IPS-18c (cell line): ENCODE data around the gene SLC37A4.
"Not testable (repeated sequence)": the region's sequence is repeated elsewhere in the genome, so short reads cannot be mapped to it uniquely, and the experiment has no call there.

Experiments used
- H3K4me3 ChIP-seq: 2 replicates; pipeline ENCODE4 v1.7.0; 2013; ENCODE audit warnings: low read depth, mild to moderate bottlenecking, low read length, moderate library complexity; ENCODE audit not compliant: insufficient read depth
- H3K9me3 ChIP-seq: one replicate; pipeline ENCODE4 v1.6.1; 2013; ENCODE audit warnings: mild to moderate bottlenecking, low read length, moderate library complexity; ENCODE audit not compliant: control insufficient read depth, insufficient read depth

Gene SLC37A4

DNA sequence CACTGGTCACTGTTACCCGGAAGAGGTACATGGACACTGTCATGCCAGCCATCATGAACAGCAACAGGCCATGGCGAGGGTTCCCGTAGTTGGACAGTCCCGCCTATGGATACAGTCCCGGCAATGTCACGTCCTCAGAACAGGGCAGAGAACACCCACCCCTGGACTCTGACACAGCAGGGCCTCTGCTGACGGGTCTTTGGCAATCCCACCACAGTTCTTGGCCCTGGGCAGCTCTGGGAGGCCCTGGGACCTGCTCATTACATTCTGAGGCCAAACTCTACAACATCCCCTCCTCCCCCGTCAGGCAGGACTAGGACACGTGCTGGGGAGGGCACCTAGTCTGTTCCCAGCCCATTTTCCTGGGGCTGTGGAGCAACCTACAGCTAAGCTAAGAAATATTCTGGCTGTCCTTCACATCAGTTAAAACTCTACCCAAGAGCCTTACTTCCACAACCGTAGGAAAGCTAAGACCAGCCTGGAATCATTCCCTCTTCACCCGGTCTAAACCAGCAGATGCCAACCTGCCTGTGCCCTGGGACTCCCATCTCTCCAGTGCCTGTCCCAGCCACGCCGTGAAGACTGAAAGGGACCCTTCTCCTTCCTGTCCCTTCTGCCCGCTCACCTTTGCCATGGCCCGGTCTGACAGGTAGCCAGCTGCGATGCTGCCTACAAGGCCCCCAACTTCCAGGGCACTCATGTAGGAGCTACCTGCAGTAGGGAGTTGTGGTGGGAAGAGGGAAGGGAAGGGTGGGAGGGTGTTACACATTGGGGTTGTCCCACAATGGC, 4.5 kb downstream of the SLC37A4 start:
- Histone ChIP-seq H3K9me3 (no peaks in the 10 kb centered on the region), H3K4me3 (no peak overlapping the region)

DNA sequence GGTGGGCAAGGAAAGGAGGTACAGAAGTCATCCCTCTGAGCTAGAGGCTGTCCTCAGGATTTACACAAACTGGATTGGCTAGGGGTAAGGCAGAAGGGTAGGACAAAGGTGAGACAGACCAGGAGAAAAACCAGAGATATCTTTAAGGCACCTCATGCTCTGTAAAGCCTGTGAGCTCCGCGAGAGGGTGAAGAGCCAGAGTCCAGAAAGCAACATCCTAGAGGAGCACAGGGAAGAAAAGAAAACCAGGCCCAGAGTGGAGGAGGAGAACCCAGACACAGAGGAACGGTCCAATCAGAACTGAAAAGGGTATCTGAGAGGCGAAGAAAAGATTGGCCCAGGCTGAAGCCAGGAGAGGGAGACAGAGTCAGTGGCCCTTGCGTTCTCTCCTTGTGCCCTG, 5.1 kb downstream of the SLC37A4 start:
- H3K9me3 ChIP-seq: no peaks in the 10 kb centered on the region
- H3K4me3 ChIP-seq: no peak overlapping the region

DNA sequence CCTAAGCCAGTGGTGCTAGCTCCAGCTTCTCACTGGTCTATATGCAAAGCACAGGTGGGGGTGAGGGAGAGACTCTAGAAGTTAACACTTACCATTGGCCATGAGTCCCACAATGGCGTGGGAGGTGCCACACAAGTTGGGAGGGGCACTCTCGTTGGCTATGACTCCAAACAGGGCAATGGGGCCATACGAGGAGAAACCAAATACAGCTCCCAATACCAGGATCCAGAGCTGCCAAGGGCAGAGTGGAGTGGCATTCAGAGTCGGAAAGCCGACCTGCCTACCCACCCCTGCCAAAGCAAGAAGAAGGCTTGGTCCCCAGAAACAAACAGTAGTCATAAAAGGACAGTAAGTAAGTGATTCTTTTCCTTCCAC, 5.6 kb downstream of the SLC37A4 start:
- Histone ChIP-seq H3K9me3 (no peaks in the 10 kb centered on the region), H3K4me3 (no peak overlapping the region)

DNA sequence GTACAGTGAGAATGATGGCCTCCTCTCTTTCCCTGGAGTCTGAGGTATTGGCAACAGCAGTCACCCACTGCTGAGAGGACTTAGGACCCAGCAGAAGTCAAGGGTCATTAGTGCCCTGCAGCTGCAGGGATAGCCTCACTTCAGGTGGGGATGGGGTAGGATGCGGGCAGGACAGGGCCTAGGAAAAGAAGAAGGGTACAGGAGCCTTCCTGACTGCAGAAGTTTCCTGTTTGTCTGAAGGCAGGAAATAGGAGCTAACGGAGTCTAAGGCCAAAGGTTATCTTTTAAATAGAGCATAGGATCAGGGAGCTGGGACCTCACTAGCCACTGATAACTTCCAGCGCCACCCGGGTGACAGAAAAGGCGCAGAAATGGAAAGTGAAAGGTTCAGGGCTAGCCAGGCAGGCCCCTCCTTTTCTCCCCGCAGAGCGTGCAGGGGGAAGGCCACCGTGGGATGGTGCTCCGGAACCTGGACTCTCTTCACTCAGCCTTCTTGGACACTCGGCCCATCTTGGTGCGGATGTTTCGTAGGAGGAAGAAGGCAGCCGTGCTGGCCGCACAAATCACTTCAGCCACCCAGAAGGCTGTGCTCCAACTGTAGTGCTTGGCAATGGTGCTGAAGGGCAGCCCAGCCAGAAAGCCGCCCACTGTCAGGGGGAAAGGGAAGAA, 6.1 kb downstream of the SLC37A4 start:
- Histone ChIP-seq H3K9me3 (no peaks in the 10 kb centered on the region), H3K4me3 (no peak overlapping the region)

DNA sequence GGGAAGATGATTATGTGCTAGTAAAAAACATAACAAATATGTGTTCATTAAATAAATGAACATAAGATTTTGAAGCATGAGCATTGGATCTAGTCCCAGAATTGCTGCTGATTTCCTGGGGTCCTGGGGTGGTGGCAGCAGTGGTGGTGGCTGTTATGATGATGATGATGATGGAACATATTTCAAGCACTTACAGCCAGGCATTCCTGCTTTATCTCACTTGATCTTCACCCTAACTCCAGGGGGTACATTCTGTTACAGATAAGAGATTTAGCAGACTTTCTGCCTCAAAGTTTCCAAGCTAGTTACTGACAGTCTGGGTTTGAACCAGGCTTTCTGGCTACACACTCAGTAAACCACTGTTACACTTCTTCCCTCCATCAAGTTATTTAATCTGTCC, 6.9 kb downstream of the SLC37A4 start:
- no peak overlapping the region for H3K4me3 ChIP-seq
- no peaks in the 10 kb centered on the region for H3K9me3 ChIP-seq

DNA sequence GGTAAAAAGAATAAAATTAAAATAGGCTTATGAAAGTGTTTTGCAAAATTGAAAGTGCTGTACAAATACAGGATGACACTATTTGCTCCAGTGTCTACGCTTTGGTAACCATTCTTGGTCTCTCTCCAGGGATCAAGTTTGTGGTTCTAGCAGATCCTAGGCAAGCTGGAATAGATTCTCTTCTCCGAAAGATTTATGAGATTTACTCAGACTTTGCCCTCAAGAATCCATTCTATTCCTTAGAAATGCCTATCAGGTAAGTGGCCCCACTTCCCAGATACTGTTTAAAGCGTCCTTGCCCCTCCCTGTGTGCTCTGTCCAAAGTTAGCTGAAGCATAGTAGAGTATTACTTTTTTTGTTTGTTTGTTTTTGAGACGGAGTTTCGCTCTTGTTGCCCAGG, 9.0 kb downstream of the SLC37A4 start:
- no peaks in the 10 kb centered on the region for H3K9me3 ChIP-seq
- H3K4me3 ChIP-seq: no peak overlapping the region

DNA sequence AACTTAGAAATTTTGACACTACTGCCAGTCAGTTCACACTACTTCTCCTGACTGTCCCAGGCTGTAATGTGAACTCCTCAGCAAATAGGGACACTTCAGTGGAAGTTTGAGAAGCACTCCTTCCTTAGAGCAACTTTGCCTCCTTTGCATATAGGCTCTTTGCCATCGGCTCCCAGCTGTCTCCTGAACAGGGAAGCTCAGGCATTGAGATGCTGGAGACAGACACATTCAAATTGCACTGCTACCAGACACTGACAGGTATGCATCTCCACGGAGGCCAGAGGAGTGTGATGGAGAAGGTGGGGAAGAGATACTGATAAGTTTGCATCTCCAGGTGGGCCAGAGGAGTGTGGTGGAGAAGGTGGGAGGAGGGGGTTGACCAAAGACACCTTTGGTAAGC, 10.7 kb downstream of the SLC37A4 start:
- H3K9me3 ChIP-seq: no peaks in the 10 kb centered on the region
- peak overlapping the region; percentile 16; the same call in 1 of the 2 replicates for H3K4me3 ChIP-seq

DNA sequence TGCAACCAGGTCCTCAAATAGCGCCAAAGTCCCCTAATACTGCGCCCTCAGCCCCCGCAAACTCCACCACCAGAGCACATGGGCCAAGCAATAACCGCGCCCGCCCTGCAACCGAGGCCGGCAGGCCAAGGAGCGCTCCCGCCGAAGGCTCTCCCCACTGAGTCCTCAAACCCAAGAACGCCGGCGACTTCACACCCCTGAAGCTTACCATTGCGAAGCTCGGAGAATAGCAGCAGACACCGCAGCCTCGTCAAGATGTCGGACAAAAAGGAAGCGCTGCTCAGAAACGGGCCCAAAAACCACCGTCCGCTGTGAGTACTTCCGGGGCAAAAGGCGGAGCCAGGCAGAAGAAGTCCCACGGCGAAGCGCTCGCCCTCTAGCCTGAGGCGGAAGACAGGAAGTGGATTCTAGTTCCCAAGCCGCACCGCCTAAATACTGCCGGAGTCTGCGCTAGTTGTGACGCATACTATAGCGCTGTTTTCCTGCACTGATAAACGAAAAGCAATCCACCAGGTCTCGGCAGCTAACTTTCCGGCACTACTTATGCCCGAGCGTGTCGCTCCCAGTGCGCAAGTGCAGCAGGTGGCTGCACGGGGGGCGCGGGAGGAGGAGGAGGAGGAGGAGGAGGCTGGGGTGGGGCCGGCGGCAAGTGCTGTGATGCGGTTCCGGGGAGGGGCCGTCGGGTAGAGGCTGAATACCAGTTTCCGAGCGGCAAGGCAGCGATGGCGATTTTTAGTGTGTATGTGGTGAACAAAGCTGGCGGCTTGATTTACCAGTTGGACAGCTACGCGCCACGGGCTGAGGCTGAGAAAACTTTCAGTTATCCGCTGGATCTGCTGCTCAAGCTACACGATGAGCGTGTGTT, 12.4 kb downstream of the SLC37A4 start, which contains the start of the genes RPS25 and TRAPPC4:
Gene RPS25, minus strand, starts transcription at position 270 of the 865 bp plus-strand sequence. Its CDS starts 59 bp downstream, at position 211.
Gene TRAPPC4, plus strand, starts transcription at position 693 of the 865 bp plus-strand sequence. Its CDS starts 30 bp downstream, at position 723.
- Histone ChIP-seq H3K9me3 (no peaks in the 10 kb centered on the region), H3K4me3 (peak within 1 kb of the TSS; percentile 94)

DNA sequence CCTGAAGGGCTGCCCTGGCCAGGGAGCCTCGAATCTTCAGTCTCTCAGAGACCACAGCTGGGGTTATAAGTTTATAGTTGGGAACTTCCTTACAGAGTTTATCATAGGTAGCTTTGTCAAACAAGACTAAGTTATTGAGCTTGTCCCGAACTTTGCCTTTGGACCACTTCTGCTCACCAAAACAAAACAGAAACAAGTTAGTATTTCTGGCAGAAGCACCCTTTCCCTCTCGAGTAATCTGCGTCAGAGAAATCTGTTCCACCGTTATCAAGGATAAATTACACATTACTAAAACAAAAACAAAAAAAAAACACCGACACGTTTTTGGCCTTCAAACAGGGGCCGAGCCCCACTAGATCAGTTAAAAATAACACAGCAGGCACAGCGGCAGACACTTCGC, 13.3 kb downstream of the SLC37A4 start:
- H3K9me3 ChIP-seq: not testable (repeated sequence)
- H3K4me3 ChIP-seq: peak overlapping the region; percentile 94

DNA sequence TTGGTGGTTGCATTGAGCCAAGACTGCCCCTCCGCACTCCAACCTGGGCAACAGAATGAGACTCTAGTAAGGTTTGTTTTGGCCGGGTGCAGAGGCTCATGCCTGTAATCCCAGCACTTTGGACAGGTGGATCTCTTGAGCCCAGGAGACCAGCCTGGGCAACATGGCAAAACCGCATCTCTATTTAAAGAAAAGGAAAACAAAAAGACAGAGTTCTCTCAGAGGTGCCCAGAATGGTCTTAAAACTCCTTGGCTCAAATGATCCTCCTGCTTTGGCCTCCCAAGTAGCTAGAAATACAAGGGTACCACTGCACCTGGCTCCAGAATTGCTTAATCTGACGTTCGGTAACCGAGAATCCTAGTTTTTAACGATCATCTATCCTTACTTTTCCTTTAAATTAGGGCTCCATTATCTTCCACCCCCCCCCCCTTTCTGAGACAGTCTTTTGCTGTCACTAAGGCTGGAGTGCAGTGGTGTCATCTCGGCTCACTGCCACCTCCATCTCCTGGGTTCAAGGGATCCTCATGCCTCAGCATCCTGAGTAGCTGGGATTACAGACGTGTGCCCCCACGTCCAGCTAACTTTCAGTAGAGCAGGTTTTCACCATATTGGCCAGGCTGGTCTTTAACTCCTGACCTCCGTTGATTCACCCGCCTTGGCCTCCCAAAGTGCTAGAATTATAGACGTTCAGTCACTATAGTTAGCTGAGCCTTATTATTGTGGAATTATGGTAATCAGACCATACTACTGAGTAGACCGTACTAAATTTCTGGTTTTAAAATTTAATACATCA, 14.3 kb downstream of the SLC37A4 start:
- peak overlapping the region; percentile 94; the same call in 1 of the 2 replicates for H3K4me3 ChIP-seq
- no peaks in the 10 kb centered on the region for H3K9me3 ChIP-seq

DNA sequence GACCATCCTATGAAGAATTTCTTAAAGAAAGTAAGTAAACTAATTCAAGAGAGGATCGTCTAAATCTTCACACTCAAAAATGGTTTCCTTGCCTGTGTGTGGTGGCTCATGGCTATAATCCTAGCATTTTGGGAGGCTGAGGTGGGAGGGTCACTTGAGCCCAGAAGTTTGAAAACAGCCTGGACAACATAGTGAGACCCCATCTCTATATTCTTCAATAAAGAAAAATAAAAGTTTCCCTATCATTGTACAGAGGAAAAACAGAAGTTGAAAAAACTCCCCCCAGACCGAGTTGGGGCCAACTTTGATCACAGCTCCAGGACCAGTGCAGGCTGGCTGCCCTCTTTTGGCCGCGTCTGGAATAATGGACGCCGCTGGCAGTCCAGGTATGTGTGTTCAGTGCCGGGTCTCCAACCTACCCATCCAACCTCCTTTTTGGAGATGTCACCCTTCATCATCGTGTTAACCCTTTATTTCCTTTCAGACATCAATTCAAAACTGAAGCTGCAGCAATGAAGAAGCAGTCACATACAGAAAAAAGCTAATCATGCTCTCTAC, 15.5 kb downstream of the SLC37A4 start:
- Histone ChIP-seq H3K4me3 (no peak overlapping the region), H3K9me3 (no peaks in the 10 kb centered on the region)

DNA sequence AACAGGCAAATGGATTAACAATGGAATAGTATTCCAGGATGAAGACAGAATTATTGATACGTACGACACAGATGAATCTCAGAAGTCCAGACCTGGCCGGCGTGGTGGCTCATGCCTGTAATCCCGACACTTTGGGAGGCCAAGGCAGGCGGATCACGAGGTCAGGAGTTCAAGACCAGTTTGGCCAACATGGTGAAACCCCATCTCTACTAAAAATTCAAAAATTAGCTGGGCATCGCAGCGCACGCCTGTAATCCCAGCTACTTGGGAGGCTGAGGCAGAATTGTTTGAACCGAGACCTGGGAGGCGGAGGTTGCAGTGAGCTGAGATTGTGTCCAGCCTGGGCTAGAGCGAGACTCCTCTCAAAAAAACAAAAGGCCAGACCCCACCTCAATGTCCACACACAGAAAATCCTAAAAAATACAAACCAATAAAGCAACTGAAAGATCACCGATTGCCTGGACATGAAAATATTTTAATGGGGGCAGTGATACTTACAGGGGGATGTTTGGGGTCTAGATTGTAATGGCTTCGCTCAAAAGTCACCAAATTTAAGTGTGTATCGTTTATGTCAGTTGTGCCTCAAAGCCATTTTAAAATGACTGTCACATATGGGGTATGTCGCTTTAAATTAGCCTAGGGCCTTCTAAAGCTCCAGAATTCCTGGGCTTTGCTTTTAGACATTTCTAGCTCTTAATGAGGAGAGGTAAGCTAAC, 16.3 kb downstream of the SLC37A4 start:
- Histone ChIP-seq H3K9me3 (no peaks in the 10 kb centered on the region), H3K4me3 (no peak overlapping the region)

DNA sequence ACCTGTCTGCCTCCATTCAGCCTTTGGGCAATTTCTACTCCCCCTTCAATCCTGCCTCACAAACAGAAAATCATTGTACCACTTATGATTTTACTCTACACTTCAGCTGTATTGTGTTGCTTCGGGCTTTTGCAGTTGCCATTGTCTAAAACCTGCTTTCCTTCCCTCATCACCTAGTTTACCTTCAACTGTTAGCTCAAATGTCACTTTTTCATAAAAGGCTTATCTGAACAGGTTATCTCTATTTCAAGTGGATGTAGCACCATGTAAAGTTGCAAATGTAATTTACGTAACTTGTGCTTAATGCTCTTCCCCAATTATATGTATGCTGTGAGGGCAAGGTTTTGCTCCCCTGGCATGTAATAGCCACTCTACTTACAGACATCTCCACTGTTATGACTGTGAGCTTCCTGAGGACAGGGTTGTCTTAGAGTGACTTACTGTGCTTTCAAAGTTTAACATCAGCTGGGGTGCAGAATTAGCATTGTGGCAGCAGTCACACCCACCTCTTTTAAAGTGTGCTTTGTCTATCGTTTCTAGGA, 18.0 kb downstream of the SLC37A4 start:
- H3K4me3 ChIP-seq: no peak overlapping the region
- no peaks in the 10 kb centered on the region for H3K9me3 ChIP-seq

DNA sequence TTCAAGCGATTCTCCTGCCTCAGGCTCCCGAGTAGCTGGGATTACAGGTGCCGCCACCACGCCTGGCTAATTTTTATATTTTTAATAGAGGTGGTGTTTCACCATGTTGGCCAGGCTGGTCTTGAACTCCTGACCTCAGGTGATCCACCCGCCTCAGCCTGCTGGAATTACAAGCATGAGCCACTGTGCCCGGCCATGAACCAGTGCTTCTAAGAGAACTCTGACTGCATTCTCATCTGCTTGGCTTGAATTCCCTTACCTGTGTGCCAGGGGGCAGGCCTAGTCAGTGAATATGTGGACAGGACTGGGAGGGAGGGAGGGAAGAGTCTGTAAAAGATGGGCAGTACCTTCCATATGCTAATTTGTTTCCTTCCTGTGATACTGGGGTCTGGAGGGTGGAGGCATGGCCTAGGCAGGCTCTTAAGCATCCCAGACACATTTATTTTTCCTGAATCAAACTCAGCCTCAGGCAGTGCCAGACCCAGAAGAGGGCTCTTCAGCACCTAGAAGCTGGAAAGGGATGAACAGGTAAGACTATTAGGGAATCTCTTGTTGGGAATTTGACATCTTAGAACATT, 19.1 kb downstream of the SLC37A4 start:
- no peaks in the 10 kb centered on the region for H3K9me3 ChIP-seq
- H3K4me3 ChIP-seq: no peak overlapping the region

DNA sequence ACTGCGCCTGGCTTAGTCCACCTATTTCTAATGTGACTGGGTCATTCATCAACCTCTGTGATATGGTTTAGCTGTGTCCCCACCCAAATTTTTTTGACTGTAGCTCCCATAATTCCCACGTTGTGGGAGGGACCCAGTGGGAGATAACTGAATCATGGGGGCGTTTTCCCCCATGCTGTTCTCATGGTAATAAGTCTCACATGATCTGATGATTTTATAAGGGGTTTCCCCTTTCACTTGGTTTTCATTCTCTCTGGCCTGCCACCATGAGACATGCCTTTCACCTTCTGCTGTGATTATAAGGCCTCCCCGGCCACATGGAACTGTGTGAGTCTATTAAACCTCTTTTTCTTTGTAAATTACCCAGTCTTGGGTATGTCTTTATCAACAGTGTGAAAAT, 24.0 kb downstream of the SLC37A4 start:
- no peak overlapping the region for H3K4me3 ChIP-seq

More for the DNA sequence above, 24.0 kb downstream of the SLC37A4 start:
- no peaks in the 10 kb centered on the region for H3K9me3 ChIP-seq
